Fibroblast of villous mesenchyme (primary cell): ENCODE data around the gene RYR2. TPM values are rescaled to one million over a fixed set of nuclear protein-coding genes. Genes with fewer than 3 reads are reported as not detected.
"Not testable (repeated sequence)": the region's sequence is repeated elsewhere in the genome, so short reads cannot be mapped to it uniquely, and the experiment has no call there.

ENCODE experiments used
- DNase-seq: peaks from one replicate; pipeline ENCODE4 v3.0.0-alpha.2; 2010; ENCODE audit warnings: low read depth
- H3K4me3 ChIP-seq: 2 replicates; pipeline ENCODE4 v1.5.1; 2011; ENCODE audit warnings: low read depth, mild to moderate bottlenecking, low read length
- total RNA-seq: library from RNA; depleted of rRNA; stranded (reverse); fragments of >200 nt; gene quantifications from 2 replicates; pipeline ENCODE4 v1.2.3, GENCODE V29; 2012
- TF ChIP-seq, protein P1 (sequence below): IDR thresholded peaks from 2 replicates; pipeline ENCODE4 v1.5.1; 2012; ENCODE audit warnings: low read depth, mild to moderate bottlenecking, low read length; ENCODE audit not compliant: insufficient read depth

The RYR2 gene
- total RNA-seq, 1 donor = not detected

DNA sequence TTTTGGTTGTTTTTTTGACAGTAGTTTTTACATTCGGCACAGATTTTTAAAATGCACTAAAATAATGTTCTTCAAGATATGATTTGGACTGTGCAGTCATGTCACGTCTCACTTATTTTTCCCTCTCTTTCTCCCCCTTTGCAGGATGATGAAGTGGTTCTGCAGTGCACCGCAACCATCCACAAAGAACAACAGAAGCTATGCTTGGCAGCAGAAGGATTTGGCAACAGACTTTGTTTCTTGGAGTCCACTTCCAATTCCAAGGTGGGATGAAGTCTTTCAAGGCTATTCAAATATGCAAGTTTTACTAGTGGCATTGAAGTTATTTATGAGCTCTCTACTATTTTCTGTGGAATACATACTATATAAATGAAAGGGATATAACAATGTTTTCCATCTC is 228.4 kb downstream of the RYR2 start:
- TF ChIP-seq, protein P1, sequence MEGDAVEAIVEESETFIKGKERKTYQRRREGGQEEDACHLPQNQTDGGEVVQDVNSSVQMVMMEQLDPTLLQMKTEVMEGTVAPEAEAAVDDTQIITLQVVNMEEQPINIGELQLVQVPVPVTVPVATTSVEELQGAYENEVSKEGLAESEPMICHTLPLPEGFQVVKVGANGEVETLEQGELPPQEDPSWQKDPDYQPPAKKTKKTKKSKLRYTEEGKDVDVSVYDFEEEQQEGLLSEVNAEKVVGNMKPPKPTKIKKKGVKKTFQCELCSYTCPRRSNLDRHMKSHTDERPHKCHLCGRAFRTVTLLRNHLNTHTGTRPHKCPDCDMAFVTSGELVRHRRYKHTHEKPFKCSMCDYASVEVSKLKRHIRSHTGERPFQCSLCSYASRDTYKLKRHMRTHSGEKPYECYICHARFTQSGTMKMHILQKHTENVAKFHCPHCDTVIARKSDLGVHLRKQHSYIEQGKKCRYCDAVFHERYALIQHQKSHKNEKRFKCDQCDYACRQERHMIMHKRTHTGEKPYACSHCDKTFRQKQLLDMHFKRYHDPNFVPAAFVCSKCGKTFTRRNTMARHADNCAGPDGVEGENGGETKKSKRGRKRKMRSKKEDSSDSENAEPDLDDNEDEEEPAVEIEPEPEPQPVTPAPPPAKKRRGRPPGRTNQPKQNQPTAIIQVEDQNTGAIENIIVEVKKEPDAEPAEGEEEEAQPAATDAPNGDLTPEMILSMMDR = no peak
- no peak for DNase-seq
- no peak overlapping the region for H3K4me3 ChIP-seq

DNA sequence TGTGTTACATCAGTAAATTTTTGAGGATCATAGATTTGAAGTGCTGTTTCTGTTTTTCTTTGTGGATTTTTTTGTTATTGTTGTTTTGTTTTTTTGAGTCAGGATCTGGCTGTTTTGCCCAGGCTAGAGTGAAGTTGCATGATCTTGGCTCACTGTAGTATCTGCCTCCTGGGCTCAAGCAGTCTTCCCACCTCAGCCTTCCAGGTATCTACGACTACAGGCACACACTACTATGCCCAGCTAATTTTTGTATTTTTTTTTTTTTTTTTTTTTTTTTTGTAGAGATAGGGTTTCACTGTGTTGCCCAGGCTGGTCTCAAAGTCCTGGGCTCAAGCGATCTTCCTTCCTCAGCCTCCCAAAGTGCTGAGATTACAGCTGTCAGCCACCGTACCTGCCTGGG is 236.0 kb downstream of the RYR2 start:
- not testable (repeated sequence) for DNase-seq, H3K4me3 ChIP-seq

DNA sequence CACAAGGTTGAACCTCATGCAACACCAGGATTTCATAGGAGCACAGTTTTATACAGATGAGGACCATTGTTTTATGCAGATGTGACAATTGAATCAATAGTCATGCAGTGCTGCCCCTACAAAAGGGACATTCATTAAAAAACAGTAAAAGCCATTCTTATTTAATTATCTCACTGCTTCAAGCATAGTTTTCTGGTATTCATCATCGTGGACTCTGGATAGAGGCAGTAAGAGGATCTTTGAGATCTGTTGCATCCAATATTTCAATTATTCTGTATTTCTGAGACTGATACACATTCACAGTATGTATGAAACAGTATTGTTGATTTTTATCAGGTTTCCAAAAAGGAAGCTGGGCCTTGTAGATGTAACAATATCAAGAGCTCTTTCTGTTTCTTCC is 237.6 kb downstream of the RYR2 start:
- DNase-seq = no peak
- H3K4me3 ChIP-seq = no peak overlapping the region
- TF ChIP-seq, protein P1 = no peak

DNA sequence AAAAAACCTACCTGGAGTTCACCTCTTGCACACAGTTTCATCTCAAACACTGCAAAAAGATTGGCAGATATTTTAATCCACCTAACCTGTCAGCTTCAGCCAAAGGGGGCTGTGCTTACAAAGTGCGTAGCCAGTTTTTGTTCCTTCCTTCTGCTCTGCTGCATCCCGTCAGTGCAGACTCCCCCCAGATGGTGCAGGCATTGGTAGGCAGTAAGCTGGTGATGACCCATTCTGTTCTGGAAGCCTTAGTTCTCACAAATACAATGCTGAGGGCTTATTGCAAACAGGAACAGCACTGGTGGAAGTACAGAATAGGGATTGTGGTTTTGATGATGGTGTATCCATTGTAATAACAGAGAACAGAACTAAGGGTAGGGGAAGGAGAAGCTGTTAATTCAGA is 239.5 kb downstream of the RYR2 start:
- TF ChIP-seq, protein P1 = no peak
- H3K4me3 ChIP-seq = no peak overlapping the region
- no peak for DNase-seq

DNA sequence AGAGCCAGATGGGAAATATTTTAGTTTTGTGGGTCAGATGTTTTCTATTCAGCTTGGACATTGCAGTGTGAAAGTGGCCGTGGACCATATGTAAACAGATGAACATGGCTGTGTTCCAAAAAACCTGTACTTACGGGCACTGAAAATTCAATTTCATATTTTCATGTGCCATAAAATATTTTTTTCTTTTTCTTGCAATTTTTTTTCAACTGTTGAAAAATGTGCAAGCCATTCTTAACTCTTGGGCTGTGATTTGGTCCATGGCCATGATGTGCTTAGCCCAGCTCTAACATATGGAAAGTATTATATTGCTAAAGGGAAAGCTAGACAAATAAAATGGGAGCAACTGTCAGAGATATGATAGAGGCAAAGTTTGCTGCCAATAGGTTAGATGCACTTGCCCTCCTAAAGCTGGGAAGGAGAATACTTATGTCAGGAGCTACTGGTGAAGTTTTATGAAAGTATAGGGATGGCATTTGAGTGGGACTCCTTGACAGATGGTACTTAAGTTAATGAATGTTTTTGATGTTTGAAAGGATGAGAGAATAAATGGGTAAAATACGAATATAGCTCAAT is 240.3 kb downstream of the RYR2 start:
- TF ChIP-seq, protein P1 = no peak
- no peak for DNase-seq
- no peak overlapping the region for H3K4me3 ChIP-seq

DNA sequence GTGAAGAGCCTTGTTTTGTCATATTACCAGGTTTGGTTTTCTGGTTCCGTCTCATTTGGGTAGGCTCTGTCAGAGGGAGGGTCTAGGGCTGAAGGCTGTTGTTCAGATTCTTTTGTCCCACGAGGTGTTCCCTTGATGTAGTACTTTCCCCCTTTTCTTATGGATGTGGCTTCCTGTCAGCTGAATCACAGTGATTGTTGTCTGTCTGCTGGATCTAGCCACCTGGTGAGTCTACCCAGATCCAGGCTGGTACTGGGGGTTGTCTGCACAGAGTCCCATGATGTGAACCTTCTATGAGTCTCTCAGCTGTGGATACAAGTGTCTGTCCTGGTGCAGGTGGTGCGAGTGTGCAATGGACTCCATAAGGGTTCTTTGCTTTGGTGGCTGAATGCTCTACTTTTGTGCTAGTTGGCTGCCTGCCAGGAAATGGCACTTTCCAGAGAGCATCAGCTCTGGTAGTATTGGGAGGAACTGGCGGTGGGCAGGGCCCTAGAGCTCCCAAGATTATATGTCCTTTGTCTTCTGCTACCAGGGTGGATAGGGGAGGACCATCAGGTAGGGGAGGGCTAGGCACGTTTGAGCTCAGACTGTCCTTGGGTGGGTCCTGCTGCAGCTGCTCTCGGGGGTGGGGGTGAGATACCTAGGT is 246.0 kb downstream of the RYR2 start:
- TF ChIP-seq, protein P1 = no peak
- H3K4me3 ChIP-seq = no peak overlapping the region
- DNase-seq = no peak

DNA sequence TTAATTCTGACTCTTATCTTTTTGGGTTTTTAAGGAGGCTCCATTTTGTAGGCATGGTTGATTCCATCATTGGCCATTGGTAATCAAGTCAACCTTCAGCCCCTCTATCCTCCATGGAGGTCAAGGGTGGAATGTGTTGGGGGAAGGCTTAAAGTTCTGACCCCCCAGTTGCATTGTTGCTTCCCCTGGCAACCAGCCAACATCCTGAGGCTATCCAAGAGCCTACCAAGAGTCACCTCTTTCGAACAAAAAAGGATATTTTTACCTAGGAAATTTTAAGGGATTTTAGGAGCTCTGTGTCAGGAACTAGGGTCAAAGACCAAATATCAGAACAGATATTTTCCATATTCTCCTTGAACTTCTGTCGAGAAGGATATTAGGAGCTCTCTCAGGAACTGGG is 251.8 kb downstream of the RYR2 start:
- no peak overlapping the region for H3K4me3 ChIP-seq
- TF ChIP-seq, protein P1 = no peak
- no peak for DNase-seq
